ENCODE data around the gene MYH6. TPM values are rescaled to one million over a fixed set of nuclear protein-coding genes. Genes with fewer than 3 reads are reported as not detected.

MYH6 gene
- total and polyA plus RNA-seq, 2 of the 13 experiments (the other 11 are each of a cell fraction or from before 2014, with no cell fraction given) = 0.01 TPM; not detected in 1

DNA sequence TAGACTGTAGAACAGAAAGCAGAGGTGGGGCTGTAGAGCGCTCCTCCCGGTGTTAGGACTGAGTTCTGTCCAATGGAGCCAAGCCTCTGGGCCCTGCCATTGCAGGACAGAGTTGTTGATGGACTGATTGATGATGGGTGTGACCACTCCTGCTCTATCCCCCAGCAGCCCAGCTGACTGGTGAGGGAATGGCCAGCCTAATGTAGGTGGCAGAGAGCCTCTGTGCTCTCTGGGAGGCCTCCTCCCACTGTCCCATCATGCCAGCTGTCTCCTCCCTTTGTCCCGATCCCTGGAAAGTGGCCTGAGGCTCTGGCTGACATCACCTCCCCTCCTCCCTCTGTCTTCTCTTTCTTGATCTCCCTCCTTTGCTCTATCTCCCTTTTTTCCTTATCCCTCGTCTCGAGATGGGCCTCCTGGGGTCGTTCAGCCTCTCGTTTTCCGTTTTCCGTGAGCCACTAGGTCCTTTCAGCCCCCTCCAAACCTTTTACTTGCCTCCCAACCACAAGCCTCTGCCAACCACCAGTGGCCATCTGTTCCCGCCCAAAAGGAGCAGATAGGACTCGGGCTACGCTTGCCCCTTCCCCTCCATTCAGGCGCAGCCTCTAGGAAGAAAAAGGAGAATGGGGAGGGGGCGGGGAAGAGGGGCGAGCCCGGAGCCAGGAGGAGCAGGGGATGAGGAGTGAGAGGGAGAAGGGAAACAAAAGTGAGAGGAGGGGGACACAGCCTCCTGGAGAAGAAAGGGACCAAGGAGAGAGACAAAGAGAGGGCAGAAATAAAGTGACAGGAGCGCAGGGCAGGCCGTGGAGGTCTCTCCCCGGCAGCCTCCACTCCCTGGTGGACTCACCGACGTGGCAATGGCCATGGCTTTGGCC, 43.7 kb downstream of the MYH6 start:
- TF ChIP-seq MTA3 (CRISPR knock-in tag; IDR thresholded peaks at IDR 0.05) (no peak), RARG (CRISPR knock-in tag; IDR thresholded peaks at IDR 0.05; ENCODE audit: low read depth) (no peak), EZH2 (conservative IDR thresholded peaks at IDR 0.05; ENCODE audit: low read depth, low read length) (peak; percentile 84; the same call in 1 of the 2 replicates), KMT2B (CRISPR knock-in tag; IDR thresholded peaks at IDR 0.05) (no peak), RNF2 (conservative IDR thresholded peaks at IDR 0.05; ENCODE audit: low read depth) (no peak), ZNF33B (CRISPR knock-in tag; IDR thresholded peaks at IDR 0.05) (no peak), RFXANK (CRISPR knock-in tag; IDR thresholded peaks at IDR 0.05) (no peak), ZSCAN22 (CRISPR knock-in tag; IDR thresholded peaks at IDR 0.05) (0 out of 2 replicates have a peak, but pooled peaks have one; percentile 52), ZFP82 (CRISPR knock-in tag; IDR thresholded peaks at IDR 0.05; ENCODE audit: borderline replicate concordance) (no peak), ZNF530 (CRISPR knock-in tag; IDR thresholded peaks at IDR 0.05; ENCODE audit: low read depth) (no peak), RFX1 (IDR thresholded peaks at IDR 0.05) (no peak), DPF2 (CRISPR knock-in tag; IDR thresholded peaks at IDR 0.05; ENCODE audit: borderline replicate concordance, low read depth) (no peak), HDAC1 (CRISPR knock-in tag; IDR thresholded peaks at IDR 0.05) (no peak), ZNF883 (CRISPR knock-in tag; IDR thresholded peaks at IDR 0.05; ENCODE audit: not compliant biosample characterization) (peak; percentile 36), NFIB (CRISPR knock-in tag; IDR thresholded peaks at IDR 0.05; ENCODE audit: borderline replicate concordance) (no peak)
- TF ChIP-seq, protein P1, sequence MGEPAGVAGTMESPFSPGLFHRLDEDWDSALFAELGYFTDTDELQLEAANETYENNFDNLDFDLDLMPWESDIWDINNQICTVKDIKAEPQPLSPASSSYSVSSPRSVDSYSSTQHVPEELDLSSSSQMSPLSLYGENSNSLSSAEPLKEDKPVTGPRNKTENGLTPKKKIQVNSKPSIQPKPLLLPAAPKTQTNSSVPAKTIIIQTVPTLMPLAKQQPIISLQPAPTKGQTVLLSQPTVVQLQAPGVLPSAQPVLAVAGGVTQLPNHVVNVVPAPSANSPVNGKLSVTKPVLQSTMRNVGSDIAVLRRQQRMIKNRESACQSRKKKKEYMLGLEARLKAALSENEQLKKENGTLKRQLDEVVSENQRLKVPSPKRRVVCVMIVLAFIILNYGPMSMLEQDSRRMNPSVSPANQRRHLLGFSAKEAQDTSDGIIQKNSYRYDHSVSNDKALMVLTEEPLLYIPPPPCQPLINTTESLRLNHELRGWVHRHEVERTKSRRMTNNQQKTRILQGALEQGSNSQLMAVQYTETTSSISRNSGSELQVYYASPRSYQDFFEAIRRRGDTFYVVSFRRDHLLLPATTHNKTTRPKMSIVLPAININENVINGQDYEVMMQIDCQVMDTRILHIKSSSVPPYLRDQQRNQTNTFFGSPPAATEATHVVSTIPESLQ (CRISPR knock-in tag; conservative IDR thresholded peaks at IDR 0.05) = no peak
- TF ChIP-seq, protein P2, sequence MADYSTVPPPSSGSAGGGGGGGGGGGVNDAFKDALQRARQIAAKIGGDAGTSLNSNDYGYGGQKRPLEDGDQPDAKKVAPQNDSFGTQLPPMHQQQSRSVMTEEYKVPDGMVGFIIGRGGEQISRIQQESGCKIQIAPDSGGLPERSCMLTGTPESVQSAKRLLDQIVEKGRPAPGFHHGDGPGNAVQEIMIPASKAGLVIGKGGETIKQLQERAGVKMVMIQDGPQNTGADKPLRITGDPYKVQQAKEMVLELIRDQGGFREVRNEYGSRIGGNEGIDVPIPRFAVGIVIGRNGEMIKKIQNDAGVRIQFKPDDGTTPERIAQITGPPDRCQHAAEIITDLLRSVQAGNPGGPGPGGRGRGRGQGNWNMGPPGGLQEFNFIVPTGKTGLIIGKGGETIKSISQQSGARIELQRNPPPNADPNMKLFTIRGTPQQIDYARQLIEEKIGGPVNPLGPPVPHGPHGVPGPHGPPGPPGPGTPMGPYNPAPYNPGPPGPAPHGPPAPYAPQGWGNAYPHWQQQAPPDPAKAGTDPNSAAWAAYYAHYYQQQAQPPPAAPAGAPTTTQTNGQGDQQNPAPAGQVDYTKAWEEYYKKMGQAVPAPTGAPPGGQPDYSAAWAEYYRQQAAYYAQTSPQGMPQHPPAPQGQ (CRISPR knock-in tag; IDR thresholded peaks at IDR 0.05; ENCODE audit: borderline replicate concordance) = no peak
- in situ Hi-C loops (cut with HindIII; ENCODE audit: extremely low pct_ligation_motif_present, low pct_unique_long_range_greater_than_20kb) = no loop called here
- FAIRE-seq = no peak
- H3K36me3 ChIP-seq (replicated peaks in 1 of 2; ENCODE audit: control insufficient read depth in 1 of 2, insufficient read depth in 2 of 2, low read length in 2 of 2) = no peaks in the 10 kb centered on the region
- ChIA-PET POLR2A (no interaction called here), CTCF (ENCODE audit: low intra/inter-chr PET ratio, low total read pairs) (no interaction called here)
- H3K9me3 ChIP-seq (ENCODE audit: low read length) = no peaks in the 10 kb centered on the region
- H3K27me3 ChIP-seq (ENCODE audit: control insufficient read depth in 1 of 2, insufficient read depth in 2 of 2, low read length in 2 of 2) = peaks cover 47 to 95% of the 10 kb centered on the region in 2 experiments
- H3K79me2 ChIP-seq (ENCODE audit: insufficient read depth, low read length) = no peaks in the 10 kb centered on the region
- H3K4me1 ChIP-seq (ENCODE audit: insufficient read depth, low read length) = peaks cover 16% of the 10 kb centered on the region
- no peaks in the 10 kb centered on the region for H4K20me1 ChIP-seq (ENCODE audit: insufficient read depth, low read length)
- H3K9ac ChIP-seq (ENCODE audit: insufficient read depth, low read depth, low read length) = no peak overlapping the region
- no peak for DNase-seq (ENCODE audit: low spot score)
- no peak overlapping the region for H2AFZ ChIP-seq (ENCODE audit: low read length)
- H3K27ac ChIP-seq (ENCODE audit: extremely low read length, insufficient read depth, low read length) = no peak overlapping the region
- no peak overlapping the region for H3K4me2 ChIP-seq (ENCODE audit: low read depth, low read length)
- H3K4me3 ChIP-seq (replicated peaks in 1 of 3; ENCODE audit: insufficient read depth in 1 of 3, low read depth in 2 of 3, low read length in 3 of 3) = no peak overlapping the region
- intact Hi-C loops (cut with micrococcal nuclease; ENCODE audit: unreplicated experiment) = no loop called here
- no peak for ATAC-seq
- BruUV-seq (replicated peaks) = no TSS peak
- 6% methylated on average over 21 of the region's 21 CpGs for WGBS (ENCODE audit: low lambda C conversion rate)
